K562 (cell line): Measurements from ENCODE around the gene USP4. TPM values are rescaled to one million over a fixed set of nuclear protein-coding genes. Genes with fewer than 3 reads are reported as not detected.

ENCODE experiments used
- ATAC-seq: fragments of 200-7000 bp; cut with Tn5 transposase; 3 replicates; pipeline ENCODE4 v1.9.1; 2020; ENCODE audit warnings: moderate library complexity
- BruUV-seq: library from RNA; stranded (reverse); fragments of 400-500 nt; replicated peaks from 2 replicates; lab custom pipeline; 2021; lab: Mats Ljungman, UMichigan
- CTCF ChIA-PET: fragments of 300-600 bp; formaldehyde crosslinking; extraction: SDS; loops from one replicate; lab custom pipeline; 2021; ENCODE audit warnings: low intra/inter-chr PET ratio; lab: Yijun Ruan, JAX
- POLR2A ChIA-PET: fragments of 300-600, 350-650 bp; sonication (Branson Sonifier 250); formaldehyde crosslinking; extraction: SDS; loops from one replicate; lab custom pipeline; 2021; ENCODE audit warnings: antibody characterized with exemption, inconsistent platforms; lab: Yijun Ruan, JAX
- DNase-seq, 4 experiments: peaks; one replicate each; pipeline versions ENCODE4 v3.0.0 to v3.0.0-alpha.2; 2011 to 2018; ENCODE audit warnings: low spot score in 3 of 4, mixed read lengths in 3 of 4; ENCODE audit errors: extremely low read depth in 1 of 4
- FAIRE-seq: peaks from 2 replicates; lab custom pipeline; 2011; peaks lifted over from hg19 to GRCh38; lab: Jason Lieb, UNC
- H2AFZ ChIP-seq: 2 replicates; pipeline ENCODE4 v1.6.0; 2011; ENCODE audit warnings: low read depth, low read length, control low read depth, inconsistent platforms
- H3K27ac ChIP-seq: fragments of 200-600 bp; 3 replicates; pipeline ENCODE4 v1.8.0; 2011; ENCODE audit warnings: low read depth, mild to moderate bottlenecking, control low read depth, inconsistent platforms, low read length, moderate library complexity, mixed read lengths; ENCODE audit errors: extremely low read depth
- H3K27me3 ChIP-seq, 2 experiments: fragments of 300-600 bp in 1 of 2; 2 replicates in 1 of 2; 3 replicates in 1 of 2; pipeline versions ENCODE4 v1.6.0 to v1.8.0; 2011; ENCODE audit warnings: inconsistent platforms in 2 of 2, low read length in 2 of 2, mild to moderate bottlenecking in 1 of 2, mixed read lengths in 1 of 2, moderate library complexity in 1 of 2; ENCODE audit not compliant: control insufficient read depth in 2 of 2, insufficient read depth in 2 of 2
- H3K36me3 ChIP-seq: fragments of 300-600 bp; 3 replicates; pipeline ENCODE4 v1.8.0; 2011; ENCODE audit warnings: mild to moderate bottlenecking, low read length, inconsistent platforms; ENCODE audit not compliant: control insufficient read depth, insufficient read depth
- H3K4me1 ChIP-seq, 2 experiments: fragments of 200-600 bp in 1 of 2; replicated peaks in 1 of 2; 2 replicates in 1 of 2; 3 replicates in 1 of 2; pipeline versions ENCODE4 v1.5.1 to v1.8.0; 2011; ENCODE audit warnings: inconsistent platforms in 2 of 2, low read length in 2 of 2, mild to moderate bottlenecking in 1 of 2, mixed read lengths in 1 of 2, moderate library complexity in 1 of 2; ENCODE audit not compliant: control insufficient read depth in 2 of 2, insufficient read depth in 2 of 2
- H3K4me2 ChIP-seq: 2 replicates; pipeline ENCODE4 v1.6.1; 2011; ENCODE audit warnings: low read length, control low read depth, inconsistent platforms, mixed read lengths; ENCODE audit not compliant: insufficient read depth
- H3K4me3 ChIP-seq: fragments of 200-600 bp; sonication (generic), shearing (Covaris generic); 2 replicates; pipeline ENCODE4 v1.5.1; 2016; ENCODE audit warnings: control low read depth, inconsistent platforms
- H3K79me2 ChIP-seq: fragments of 200-600 bp; 3 replicates; pipeline ENCODE4 v1.8.0; 2011; ENCODE audit warnings: low read length, inconsistent platforms; ENCODE audit not compliant: control insufficient read depth, insufficient read depth
- H3K9ac ChIP-seq, 2 experiments: 2 replicates each; pipeline versions ENCODE4 v1.6.0 to v1.6.1; 2011; ENCODE audit warnings: low read depth in 2 of 2, low read length in 2 of 2, control low read depth in 1 of 2, inconsistent platforms in 1 of 2, mild to moderate bottlenecking in 1 of 2, mixed read lengths in 1 of 2; ENCODE audit not compliant: insufficient read depth in 1 of 2
- H3K9me1 ChIP-seq: one replicate; pipeline ENCODE4 v1.6.0; 2011; ENCODE audit warnings: inconsistent platforms, mild to moderate bottlenecking, low read length, moderate library complexity; ENCODE audit not compliant: control insufficient read depth, insufficient read depth
- H3K9me3 ChIP-seq: replicated peaks from 2 replicates; pipeline ENCODE4 v1.5.1; 2011; ENCODE audit warnings: low read depth, low read length, inconsistent platforms; ENCODE audit not compliant: control insufficient read depth, insufficient read depth
- H4K20me1 ChIP-seq: replicated peaks from 2 replicates; pipeline ENCODE4 v1.6.1; 2011; ENCODE audit warnings: low read length, inconsistent platforms, mixed read lengths; ENCODE audit not compliant: control insufficient read depth, insufficient read depth
- POLR2A ChIP-seq: fragments of 450-650 bp; conservative IDR thresholded peaks from 2 replicates; pipeline ENCODE4 v1.6.1; 2016
- RBM22 ChIP-seq: fragments of 200-400 bp; formaldehyde crosslinking; IDR thresholded peaks from 2 replicates; pipeline ENCODE4 v1.6.1; 2018; ENCODE audit warnings: low read length, low read depth; ENCODE audit not compliant: poor library complexity, severe bottlenecking
- SUPT5H ChIP-seq: fragments of 450-650 bp; IDR thresholded peaks from 2 replicates; pipeline ENCODE4 v1.6.1; 2016
- ZBTB33 ChIP-seq: sonication (generic); formaldehyde crosslinking; IDR thresholded peaks from 2 replicates; pipeline ENCODE4 v1.8.1; 2023; ENCODE audit warnings: mild to moderate bottlenecking, missing genetic modification reagents
- ZNF511 ChIP-seq: sonication (generic); formaldehyde crosslinking; IDR thresholded peaks from 2 replicates; pipeline ENCODE4 v1.8.0; 2022; ENCODE audit warnings: mild to moderate bottlenecking, missing genetic modification reagents
- WGBS: fragments of 100-300 bp; shearing (Covaris generic); methylation state at CpG from one replicate; pipeline ENCODE4 v1.1.6; 2016; ENCODE audit warnings: low coverage, mixed read lengths; ENCODE audit not compliant: insufficient coverage; ENCODE audit errors: missing lambda C conversion rate; 5-methylcytosine and 5-hydroxymethylcytosine counted together
- in situ Hi-C: fragments of 300-500 bp; cut with MboI; formaldehyde crosslinking; loops from 4 replicates; pipeline ENCODE4 v1.15.0; 2018; ENCODE audit warnings: inconsistent platforms, mixed read lengths
- intact Hi-C: fragments of 100-400 bp; cut with micrococcal nuclease; formaldehyde crosslinking; loops from 2 replicates; pipeline ENCODE4 v1.14.2; 2022
- polyA plus RNA-seq, 8 experiments: library from polyadenylated mRNA; depleted of rRNA in 4 of 8; stranded (reverse) in 5 of 8; unstranded in 3 of 8; fragments of >200 nt; fragmentation: Nextera tagmentation in 2 of 8; fragmentation: Illumina TruSeq in 1 of 8; extraction: Ambion mirVana in 2 of 8; extraction: Trizol in 1 of 8; gene quantifications; 2 replicates each; pipeline versions ENCODE4 v1.2.1 to v1.2.3, GENCODE V29; 2011 to 2014; ENCODE audit warnings: inconsistent platforms in 1 of 8, missing spikeins in 1 of 8
- total RNA-seq, 7 experiments: library from RNA; depleted of rRNA in 6 of 7; stranded (reverse); fragments of >200 nt in 6 of 7; fragmentation: Illumina TruSeq in 2 of 7; extraction: Trizol in 2 of 7; gene quantifications; 2 replicates each; pipeline versions ENCODE4 v1.2.1 to v1.2.3, GENCODE V29; 2011 to 2021; ENCODE audit warnings: low replicate concordance in 1 of 7

USP4 gene
- total and polyA plus RNA-seq, 9 of the 15 experiments (the other 6 are each of a cell fraction or from before 2014, with no cell fraction given), result 11.8 to 40.4 (median 22.9) TPM

DNA sequence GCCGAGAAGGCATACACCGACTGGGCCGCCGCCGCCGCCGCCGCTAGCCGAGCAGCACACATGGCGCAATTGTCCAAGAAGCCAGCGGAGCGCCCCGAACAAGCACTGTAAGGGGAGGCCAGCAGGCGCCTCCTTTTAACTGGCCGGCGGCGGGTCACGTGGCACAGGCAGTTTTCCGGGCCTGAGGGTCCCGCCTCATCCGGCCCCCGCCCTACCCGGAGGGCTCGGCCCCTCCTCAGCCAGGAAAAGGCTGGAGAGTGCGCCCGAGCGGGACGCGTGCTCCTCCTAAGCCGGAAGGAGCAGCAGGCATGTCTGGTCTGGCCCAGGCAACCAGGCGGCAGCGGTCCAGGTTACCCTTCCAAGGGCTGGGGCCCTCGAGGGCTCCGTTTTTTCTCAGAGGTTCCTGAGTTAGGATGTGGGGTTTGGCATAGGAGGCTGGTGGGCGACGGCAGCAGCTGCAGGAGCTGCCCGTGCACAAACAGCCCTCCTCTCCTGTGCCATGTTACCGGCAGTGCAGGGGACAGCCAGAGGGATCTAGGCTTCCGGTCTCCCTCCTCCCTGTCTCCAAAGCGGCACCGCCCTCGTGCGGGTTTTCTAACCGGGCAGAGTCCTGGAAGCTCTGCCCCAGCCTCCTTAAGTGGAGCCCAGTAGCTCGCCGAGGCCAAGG, 18.5 kb upstream of the USP4 start, which contains the start of gene GPX1:
Gene GPX1 (minus strand): TSS at position 137 of the 667 bp plus-strand sequence. CDS start 75 bp downstream, at position 62.
- H3K36me3 ChIP-seq, result peaks cover 57% of the 10 kb centered on the region; the same call in 2 of the 3 replicates
- no peak within 1 kb of the TSS for H3K4me2 ChIP-seq
- POLR2A ChIA-PET, result no interaction called here
- H3K27me3 ChIP-seq, result no peaks in the 10 kb centered on the region
- in situ Hi-C loops (no loop called here), intact Hi-C loops (no loop called here)
- H3K9me1 ChIP-seq, result no peaks in the 10 kb centered on the region
- H4K20me1 ChIP-seq, result no peaks in the 10 kb centered on the region
- H3K4me1 ChIP-seq, result peaks cover 0 to 2% of the 10 kb centered on the region in 2 experiments; a peak in 4 of 5 replicates
- H3K79me2 ChIP-seq, result no peaks in the 10 kb centered on the region; the same call in 2 of the 3 replicates
- 94% methylated on average over 6 of the region's 46 CpGs for WGBS
- CTCF ChIA-PET, result no interaction called here
- no peak within 1 kb of the TSS for H2AFZ ChIP-seq
- H3K4me3 ChIP-seq, result no peak within 1 kb of the TSS
- FAIRE-seq (no peak), DNase-seq (no peak), ATAC-seq (no peak)
- TF ChIP-seq SUPT5H (0 out of 2 replicates have a peak, but pooled peaks have one; percentile 22), POLR2A (peak; percentile 41; the same call in 1 of the 2 replicates), ZNF511 (CRISPR knock-in tag) (no peak), RBM22 (peak; percentile 22), ZBTB33 (CRISPR knock-in tag) (peak; percentile 82)
- no TSS peak for BruUV-seq
- no peak within 1 kb of the TSS for H3K27ac ChIP-seq
- H3K9ac ChIP-seq, result no peak within 1 kb of the TSS
- no peaks in the 10 kb centered on the region for H3K9me3 ChIP-seq
